Measurements from ENCODE around the gene DONSON. TPM values are rescaled to one million over a fixed set of nuclear protein-coding genes. Genes with fewer than 3 reads are reported as not detected.
"Not testable (repeated sequence)": the region's sequence is repeated elsewhere in the genome, so short reads cannot be mapped to it uniquely, and the experiment has no call there.

DONSON gene, protein sequence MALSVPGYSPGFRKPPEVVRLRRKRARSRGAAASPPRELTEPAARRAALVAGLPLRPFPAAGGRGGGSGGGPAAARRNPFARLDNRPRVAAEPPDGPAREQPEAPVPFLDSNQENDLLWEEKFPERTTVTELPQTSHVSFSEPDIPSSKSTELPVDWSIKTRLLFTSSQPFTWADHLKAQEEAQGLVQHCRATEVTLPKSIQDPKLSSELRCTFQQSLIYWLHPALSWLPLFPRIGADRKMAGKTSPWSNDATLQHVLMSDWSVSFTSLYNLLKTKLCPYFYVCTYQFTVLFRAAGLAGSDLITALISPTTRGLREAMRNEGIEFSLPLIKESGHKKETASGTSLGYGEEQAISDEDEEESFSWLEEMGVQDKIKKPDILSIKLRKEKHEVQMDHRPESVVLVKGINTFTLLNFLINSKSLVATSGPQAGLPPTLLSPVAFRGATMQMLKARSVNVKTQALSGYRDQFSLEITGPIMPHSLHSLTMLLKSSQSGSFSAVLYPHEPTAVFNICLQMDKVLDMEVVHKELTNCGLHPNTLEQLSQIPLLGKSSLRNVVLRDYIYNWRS
- 10 to 100 TPM; 17.0 to 18.3 (median 17.3) TPM for total RNA-seq
- 12.1 TPM for total RNA-seq (2013)

DNA sequence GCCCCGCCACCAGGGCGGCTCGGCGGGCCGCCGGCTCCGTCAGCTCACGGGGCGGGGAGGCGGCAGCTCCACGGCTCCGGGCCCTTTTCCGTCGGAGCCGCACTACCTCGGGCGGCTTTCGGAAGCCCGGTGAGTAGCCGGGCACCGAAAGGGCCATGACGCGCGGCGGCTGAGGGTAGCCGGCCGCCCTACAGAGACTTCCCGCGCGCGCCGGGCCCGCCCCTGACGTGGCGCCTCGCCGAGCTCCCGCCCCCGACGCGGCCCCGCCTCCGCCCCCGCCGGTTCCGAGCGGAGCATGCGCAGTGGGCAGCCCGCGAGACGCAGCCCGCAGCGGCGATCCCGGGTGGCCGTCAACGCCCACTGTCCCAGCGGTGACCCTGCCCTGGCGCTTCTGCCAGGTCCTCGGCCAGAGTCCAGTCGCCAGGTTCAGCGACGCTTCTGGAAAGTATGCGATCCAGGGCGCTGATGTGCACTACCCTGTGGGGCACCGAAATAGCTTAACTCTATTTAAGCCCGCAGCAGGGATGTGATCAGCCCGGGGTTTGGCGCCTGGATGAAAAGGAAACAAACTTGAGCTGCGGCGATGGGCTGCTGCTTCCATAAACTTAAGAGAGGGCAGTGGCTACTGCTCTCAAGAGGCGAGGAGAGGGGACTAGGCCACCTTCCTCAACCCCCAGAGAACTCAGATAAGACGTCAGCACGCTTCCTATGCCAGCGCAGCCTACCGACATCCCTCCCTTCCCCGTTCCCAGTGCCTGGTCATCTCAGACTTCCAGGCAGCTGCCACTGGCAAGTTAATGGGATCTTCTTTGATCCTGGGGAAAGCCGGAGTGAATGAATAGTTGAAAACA is at the start of gene DONSON:
Gene DONSON, minus strand, starts transcription at position 200 of the 851 bp plus-strand sequence. Its CDS starts 43 bp downstream, at position 157.
- Histone ChIP-seq H3K4me3 (ENCODE audit: low read length) (peak within 1 kb of the TSS; percentile 76), H3K36me3 (ENCODE audit: control insufficient read depth, insufficient read depth, low read length) (no peaks in the 10 kb centered on the region), H3K9me3 (ENCODE audit: control insufficient read depth, insufficient read depth, low read length) (no peaks in the 10 kb centered on the region), H3K27ac (ENCODE audit: low read length) (peak within 1 kb of the TSS; percentile 64), H3K4me1 (ENCODE audit: control insufficient read depth, insufficient read depth, low read length) (peaks cover 10% of the 10 kb centered on the region), H3K27me3 (ENCODE audit: control insufficient read depth, insufficient read depth, low read length) (no peaks in the 10 kb centered on the region)
- Mint-ChIP-seq H3K4me1 (peaks cover 15 to 17% of the 10 kb centered on the region in 2 donors), H3K36me3 (no peaks in the 10 kb centered on the region), H3K9me3 (no peaks in the 10 kb centered on the region), H3K27ac (peak within 1 kb of the TSS; percentile 75 to 87), H3K4me3 (peak within 1 kb of the TSS; percentile 92), H3K27me3 (ENCODE audit: low read depth in 2 of 2) (no peaks in the 10 kb centered on the region)
- intact Hi-C loops (cut with micrococcal nuclease), result loop anchor here (1.0 to 5.0 kb wide), 4 partner anchors 16 to 106 kb away; partner anchors contain the start of genes CRYZL1, GART and SON
- ATAC-seq (peak; percentile 94 to 98 (median 95)), DNase-seq (peak; percentile 92 to 93)
- WGBS (ENCODE audit: insufficient coverage), result under 1% methylated on average over 78 of the region's 78 CpGs
- TF ChIP-seq, protein P1, sequence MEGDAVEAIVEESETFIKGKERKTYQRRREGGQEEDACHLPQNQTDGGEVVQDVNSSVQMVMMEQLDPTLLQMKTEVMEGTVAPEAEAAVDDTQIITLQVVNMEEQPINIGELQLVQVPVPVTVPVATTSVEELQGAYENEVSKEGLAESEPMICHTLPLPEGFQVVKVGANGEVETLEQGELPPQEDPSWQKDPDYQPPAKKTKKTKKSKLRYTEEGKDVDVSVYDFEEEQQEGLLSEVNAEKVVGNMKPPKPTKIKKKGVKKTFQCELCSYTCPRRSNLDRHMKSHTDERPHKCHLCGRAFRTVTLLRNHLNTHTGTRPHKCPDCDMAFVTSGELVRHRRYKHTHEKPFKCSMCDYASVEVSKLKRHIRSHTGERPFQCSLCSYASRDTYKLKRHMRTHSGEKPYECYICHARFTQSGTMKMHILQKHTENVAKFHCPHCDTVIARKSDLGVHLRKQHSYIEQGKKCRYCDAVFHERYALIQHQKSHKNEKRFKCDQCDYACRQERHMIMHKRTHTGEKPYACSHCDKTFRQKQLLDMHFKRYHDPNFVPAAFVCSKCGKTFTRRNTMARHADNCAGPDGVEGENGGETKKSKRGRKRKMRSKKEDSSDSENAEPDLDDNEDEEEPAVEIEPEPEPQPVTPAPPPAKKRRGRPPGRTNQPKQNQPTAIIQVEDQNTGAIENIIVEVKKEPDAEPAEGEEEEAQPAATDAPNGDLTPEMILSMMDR (IDR thresholded peaks at IDR 0.05), result peak; percentile 22

DNA sequence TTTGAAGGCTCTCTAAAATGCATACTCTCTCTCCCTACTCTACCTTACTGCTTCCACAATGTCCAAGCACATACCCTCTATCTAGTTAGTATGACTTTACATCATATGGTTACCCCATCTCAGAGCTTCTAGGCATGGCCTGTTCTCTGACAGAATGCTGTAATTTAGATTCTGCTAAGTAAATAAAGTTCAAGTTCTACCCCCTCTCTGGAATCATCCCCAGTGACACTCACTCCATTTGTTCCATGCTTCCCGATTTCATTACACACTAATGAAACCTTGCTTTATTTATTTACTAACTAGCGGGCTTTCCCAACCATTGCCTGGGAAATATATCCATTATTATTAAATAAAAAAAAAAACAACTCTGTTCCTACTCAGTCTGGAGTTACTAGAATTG is 45.8 kb upstream of the DONSON start:
- Mint-ChIP-seq H3K27ac (no peak overlapping the region), H3K4me3 (no peak overlapping the region), H3K9me3 (no peaks in the 10 kb centered on the region), H3K27me3 (ENCODE audit: low read depth in 2 of 2) (no peaks in the 10 kb centered on the region), H3K36me3 (no peaks in the 10 kb centered on the region), H3K4me1 (peaks cover 4 to 11% of the 10 kb centered on the region in 2 donors)
- 100% methylated on average over 1 of the region's 2 CpGs for WGBS (ENCODE audit: insufficient coverage)
- peaks cover 11% of the 10 kb centered on the region for H3K36me3 ChIP-seq (ENCODE audit: control insufficient read depth, insufficient read depth, low read length)
- no peaks in the 10 kb centered on the region for H3K27me3 ChIP-seq (ENCODE audit: control insufficient read depth, insufficient read depth, low read length)
- intact Hi-C loops (cut with micrococcal nuclease), result no loop called here
- no peaks in the 10 kb centered on the region for H3K4me1 ChIP-seq (ENCODE audit: control insufficient read depth, insufficient read depth, low read length)
- H3K27ac ChIP-seq (ENCODE audit: low read length), result no peak overlapping the region
- TF ChIP-seq, protein P1 (IDR thresholded peaks at IDR 0.05), result no peak
- no peaks in the 10 kb centered on the region for H3K9me3 ChIP-seq (ENCODE audit: control insufficient read depth, insufficient read depth, low read length)
- no peak for DNase-seq
- no peak for ATAC-seq
- H3K4me3 ChIP-seq (ENCODE audit: low read length), result no peak overlapping the region

DNA sequence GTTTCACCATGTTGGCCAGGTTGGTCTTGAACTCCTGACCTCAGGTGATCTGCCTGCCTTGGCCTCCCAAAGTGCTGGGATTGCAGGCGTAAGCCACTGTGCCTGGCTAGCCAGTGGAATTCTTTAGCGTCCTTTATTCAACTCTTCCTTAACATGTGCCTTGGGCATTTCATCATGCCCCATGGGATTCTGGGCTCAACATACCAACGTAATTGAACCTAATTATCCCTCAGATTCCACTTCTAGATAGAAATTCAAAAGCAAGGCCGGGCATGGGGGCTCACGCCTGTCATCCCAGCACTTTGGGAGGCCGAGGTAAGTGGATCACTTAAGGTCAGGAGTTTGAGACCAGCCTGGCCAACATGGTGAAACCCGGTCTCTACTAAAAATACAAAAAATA is 37.7 kb upstream of the DONSON start:
- H3K4me3 Mint-ChIP-seq; intact Hi-C loops (cut with micrococcal nuclease); H3K36me3 Mint-ChIP-seq; ATAC-seq; H3K27ac ChIP-seq (ENCODE audit: low read length); H3K4me3 ChIP-seq (ENCODE audit: low read length); H3K9me3 Mint-ChIP-seq; H3K27me3 Mint-ChIP-seq (ENCODE audit: low read depth in 2 of 2); H3K9me3 ChIP-seq (ENCODE audit: control insufficient read depth, insufficient read depth, low read length); DNase-seq; H3K27me3 ChIP-seq (ENCODE audit: control insufficient read depth, insufficient read depth, low read length); H3K4me1 ChIP-seq (ENCODE audit: control insufficient read depth, insufficient read depth, low read length); H3K4me1 Mint-ChIP-seq; H3K27ac Mint-ChIP-seq: not testable (repeated sequence)
- H3K36me3 ChIP-seq (ENCODE audit: control insufficient read depth, insufficient read depth, low read length), result peaks cover 34% of the 10 kb centered on the region
- WGBS (ENCODE audit: insufficient coverage), result 93% methylated on average over 7 of the region's 7 CpGs

DNA sequence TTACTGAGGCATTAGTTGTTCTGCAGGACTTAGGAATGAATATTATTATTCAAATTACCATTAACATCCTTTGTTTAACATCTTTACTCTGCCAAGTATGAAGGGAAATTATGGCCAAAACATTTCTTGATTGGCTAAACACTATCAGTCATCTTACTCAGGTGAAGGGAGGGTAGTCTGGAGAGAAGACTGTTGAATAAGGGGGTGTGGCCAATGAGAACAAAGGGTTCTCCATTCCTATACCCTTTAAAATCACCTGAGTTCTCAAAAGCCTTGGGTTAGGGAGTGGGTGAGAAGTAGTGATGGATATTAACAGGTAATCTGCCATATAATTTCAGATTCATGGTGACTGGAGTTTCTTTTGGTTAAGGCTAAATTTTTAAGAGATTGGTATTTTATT is 33.8 kb upstream of the DONSON start:
- H3K27me3 ChIP-seq (ENCODE audit: control insufficient read depth, insufficient read depth, low read length), result no peaks in the 10 kb centered on the region
- H3K4me3 Mint-ChIP-seq, result no peak overlapping the region
- TF ChIP-seq, protein P1 (IDR thresholded peaks at IDR 0.05), result no peak
- no peaks in the 10 kb centered on the region for H3K9me3 ChIP-seq (ENCODE audit: control insufficient read depth, insufficient read depth, low read length)
- no peak overlapping the region for H3K27ac Mint-ChIP-seq
- H3K4me1 ChIP-seq (ENCODE audit: control insufficient read depth, insufficient read depth, low read length), result no peaks in the 10 kb centered on the region
- H3K4me1 Mint-ChIP-seq, result no peaks in the 10 kb centered on the region
- no peaks in the 10 kb centered on the region for H3K9me3 Mint-ChIP-seq
- intact Hi-C loops (cut with micrococcal nuclease), result no loop called here
- H3K27ac ChIP-seq (ENCODE audit: low read length), result no peak overlapping the region
- DNase-seq, result no peak
- H3K4me3 ChIP-seq (ENCODE audit: low read length), result no peak overlapping the region
- no peaks in the 10 kb centered on the region for H3K36me3 Mint-ChIP-seq
- H3K27me3 Mint-ChIP-seq (ENCODE audit: low read depth in 2 of 2), result no peaks in the 10 kb centered on the region
- ATAC-seq, result no peak
- peaks cover 27% of the 10 kb centered on the region for H3K36me3 ChIP-seq (ENCODE audit: control insufficient read depth, insufficient read depth, low read length)

Measured in natural killer cell (primary cell).